ENCODE measurements around the gene PRF1. TPM values are rescaled to one million over a fixed set of nuclear protein-coding genes. Genes with fewer than 3 reads are reported as not detected.

The PRF1 gene
- total and polyA plus RNA-seq, 11 donors = 0.50 to 19.4 (median 1.0) TPM

DNA sequence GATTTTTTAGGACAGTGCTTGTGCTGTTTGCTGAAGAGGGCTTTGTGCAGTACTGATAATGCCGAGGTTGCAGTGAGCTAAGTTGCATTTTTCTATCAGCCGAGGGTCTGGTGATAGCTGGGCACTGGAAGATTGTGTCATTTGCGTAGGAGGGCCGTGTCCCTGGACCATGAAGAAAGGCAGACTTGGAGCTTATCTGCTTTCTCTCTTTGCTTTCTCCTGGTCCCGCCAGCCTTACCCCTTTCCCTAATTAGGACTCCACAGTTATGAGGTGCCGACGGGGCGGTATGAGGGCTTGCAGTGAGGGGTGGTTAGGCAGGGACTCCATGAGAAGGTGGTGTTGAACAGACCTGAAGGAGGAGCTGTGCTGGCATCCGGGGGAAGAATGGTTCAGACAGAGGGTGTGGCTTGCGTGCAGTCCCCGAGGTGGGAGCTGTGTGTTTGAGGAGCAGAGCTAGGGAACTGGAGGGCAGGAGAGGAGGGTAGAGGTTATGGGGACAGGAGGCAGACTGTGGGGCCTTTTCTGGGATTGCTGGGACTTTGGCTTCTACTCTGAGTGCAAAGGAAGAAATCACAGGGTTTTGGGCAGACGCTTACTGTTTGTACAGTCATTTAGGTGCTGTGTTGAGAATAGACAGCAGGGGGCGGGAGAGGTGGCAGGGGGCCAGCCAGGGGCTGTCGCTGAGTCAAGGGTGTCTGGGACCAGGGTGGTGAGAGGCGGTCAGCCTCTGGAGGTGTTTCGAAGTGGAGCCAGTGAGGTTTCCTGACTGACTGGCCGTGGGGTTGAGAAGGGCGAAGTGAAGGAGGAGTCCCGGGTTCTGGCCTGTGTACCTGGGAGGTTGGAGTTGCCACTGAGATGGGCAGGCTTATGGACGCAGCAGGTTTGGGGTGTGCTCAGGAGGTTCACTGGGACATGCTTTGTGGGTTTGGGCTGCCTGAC, 43.4 kb downstream of the PRF1 start:
- H3K27ac ChIP-seq = peak overlapping the region in 9 of 12 donors; percentile 25 to 72 (median 54)
- intact Hi-C loops (cut with DNase I) = loop anchor here in 8 of 10 donors (2.0 to 10.0 kb wide), 5 partner anchors 112 to 200 kb away; partner anchors contain the start of gene ADAMTS14 (in 6 of the 8)
- peaks cover 0 to 4% (median 0%) of the 10 kb centered on the region in 9 donors for H3K36me3 ChIP-seq
- peak; percentile 62 to 74 (median 66) for ATAC-seq
- WGBS, 4 donors = 32 to 49% (median 42%) methylated on average over 20 of the region's 20 CpGs
- peak; percentile 56 to 85 (median 68) for DNase-seq
- H3K4me1 ChIP-seq = peaks cover 0 to 46% (median 32%) of the 10 kb centered on the region in 12 donors
- no peaks in the 10 kb centered on the region for H3K27me3 ChIP-seq
- peak overlapping the region in 7 of 12 donors; percentile 4 to 34 (median 19) for H3K4me3 ChIP-seq
- TF ChIP-seq, protein P1, sequence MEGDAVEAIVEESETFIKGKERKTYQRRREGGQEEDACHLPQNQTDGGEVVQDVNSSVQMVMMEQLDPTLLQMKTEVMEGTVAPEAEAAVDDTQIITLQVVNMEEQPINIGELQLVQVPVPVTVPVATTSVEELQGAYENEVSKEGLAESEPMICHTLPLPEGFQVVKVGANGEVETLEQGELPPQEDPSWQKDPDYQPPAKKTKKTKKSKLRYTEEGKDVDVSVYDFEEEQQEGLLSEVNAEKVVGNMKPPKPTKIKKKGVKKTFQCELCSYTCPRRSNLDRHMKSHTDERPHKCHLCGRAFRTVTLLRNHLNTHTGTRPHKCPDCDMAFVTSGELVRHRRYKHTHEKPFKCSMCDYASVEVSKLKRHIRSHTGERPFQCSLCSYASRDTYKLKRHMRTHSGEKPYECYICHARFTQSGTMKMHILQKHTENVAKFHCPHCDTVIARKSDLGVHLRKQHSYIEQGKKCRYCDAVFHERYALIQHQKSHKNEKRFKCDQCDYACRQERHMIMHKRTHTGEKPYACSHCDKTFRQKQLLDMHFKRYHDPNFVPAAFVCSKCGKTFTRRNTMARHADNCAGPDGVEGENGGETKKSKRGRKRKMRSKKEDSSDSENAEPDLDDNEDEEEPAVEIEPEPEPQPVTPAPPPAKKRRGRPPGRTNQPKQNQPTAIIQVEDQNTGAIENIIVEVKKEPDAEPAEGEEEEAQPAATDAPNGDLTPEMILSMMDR (IDR thresholded peaks at IDR 0.05) = peak in 11 of 12 donors; percentile 36 to 74 (median 48)
- TF ChIP-seq POLR2A (IDR thresholded peaks at IDR 0.05) = no peak
- no peaks in the 10 kb centered on the region for H3K9me3 ChIP-seq

DNA sequence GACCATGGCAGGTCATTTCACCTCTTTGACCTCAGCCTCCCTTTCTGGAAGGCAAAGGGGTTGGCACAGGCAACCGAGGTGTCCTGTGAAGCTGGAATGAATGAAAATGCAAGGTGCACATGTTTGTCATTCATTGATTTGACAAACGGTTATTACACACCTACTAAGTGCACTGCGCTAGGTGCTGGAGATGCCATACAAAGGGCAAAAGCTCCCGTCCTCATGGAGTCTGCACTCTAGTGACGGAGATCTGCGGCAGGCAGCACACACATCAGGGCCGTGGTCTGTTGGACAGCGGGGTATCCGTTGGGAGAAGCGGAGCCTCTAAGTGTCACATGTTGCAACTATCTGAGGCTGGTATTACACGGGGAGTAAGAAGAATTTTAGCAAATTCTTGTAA, 44.2 kb downstream of the PRF1 start:
- 69 to 87% (median 83%) methylated on average over 11 of the region's 11 CpGs for WGBS, 4 donors
- Histone ChIP-seq H3K27ac (peak overlapping the region in 1 of 12 donors; percentile 65), H3K9me3 (no peaks in the 10 kb centered on the region), H3K4me3 (no peak overlapping the region), H3K36me3 (peaks cover 0 to 6% (median 0%) of the 10 kb centered on the region in 9 donors), H3K27me3 (no peaks in the 10 kb centered on the region), H3K4me1 (peaks cover 0 to 46% (median 32%) of the 10 kb centered on the region in 12 donors)
- peak in 1 of 5 donors; percentile 12 for DNase-seq
- TF ChIP-seq, protein P1 (IDR thresholded peaks at IDR 0.05) = no peak
- TF ChIP-seq POLR2A (IDR thresholded peaks at IDR 0.05) = no peak
- ATAC-seq = no peak
- intact Hi-C loops (cut with DNase I) = loop anchor here in 8 of 10 donors (2.0 to 10.0 kb wide), 5 partner anchors 113 to 201 kb away; partner anchors contain the start of gene ADAMTS14 (in 6 of the 8)

DNA sequence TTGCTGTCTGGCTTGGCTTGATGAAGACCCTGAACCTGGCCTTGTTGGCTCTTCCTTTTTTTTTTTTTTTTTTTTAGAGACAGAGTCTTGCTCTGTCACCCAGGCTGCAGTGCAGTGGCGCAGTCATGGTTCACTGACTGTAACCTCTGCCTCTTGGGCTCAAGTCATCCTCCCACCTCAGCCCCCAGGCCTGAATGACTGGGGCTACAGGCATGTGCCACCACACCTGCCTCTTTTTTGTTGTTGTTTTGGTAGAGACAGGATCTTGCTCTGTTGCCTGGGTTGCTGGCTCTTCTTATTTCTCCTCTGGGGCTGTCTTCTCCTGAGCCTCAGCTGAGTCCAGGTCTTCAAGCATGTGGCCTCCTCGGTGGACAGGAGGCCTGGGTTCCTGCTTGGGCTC, 44.7 kb downstream of the PRF1 start:
- TF ChIP-seq, protein P1 (IDR thresholded peaks at IDR 0.05) = no peak
- TF ChIP-seq POLR2A (IDR thresholded peaks at IDR 0.05) = no peak
- Histone ChIP-seq H3K9me3 (no peaks in the 10 kb centered on the region), H3K27me3 (no peaks in the 10 kb centered on the region), H3K4me3 (no peak overlapping the region), H3K4me1 (peaks cover 0 to 43% (median 32%) of the 10 kb centered on the region in 12 donors), H3K27ac (no peak overlapping the region), H3K36me3 (peaks cover 0 to 10% (median 1%) of the 10 kb centered on the region in 9 donors)
- no peak for ATAC-seq
- intact Hi-C loops (cut with DNase I) = loop anchor here in 8 of 10 donors (2.0 to 10.0 kb wide), 5 partner anchors 113 to 201 kb away; partner anchors contain the start of gene ADAMTS14 (in 6 of the 8)
- DNase-seq = peak in 1 of 5 donors; percentile 4
- WGBS, 4 donors = 63 to 100% (median 75%) methylated on average over 2 of the region's 2 CpGs
